H54 (cell line): ENCODE data around the gene OIP5.

ENCODE experiments used
- DNase-seq: peaks from one replicate; pipeline ENCODE4 v3.0.0; 2011; ENCODE audit warnings: low spot score, mixed read lengths; ENCODE audit not compliant: insufficient read length
- FAIRE-seq: peaks from 3 replicates; lab custom pipeline; 2011; peaks lifted over from hg19 to GRCh38; lab: Jason Lieb, UNC
- POLR2A ChIP-seq: IDR thresholded peaks from 2 replicates; pipeline ENCODE4 v1.6.1; 2011; ENCODE audit warnings: low read depth, mild to moderate bottlenecking, low read length

The OIP5 gene

DNA sequence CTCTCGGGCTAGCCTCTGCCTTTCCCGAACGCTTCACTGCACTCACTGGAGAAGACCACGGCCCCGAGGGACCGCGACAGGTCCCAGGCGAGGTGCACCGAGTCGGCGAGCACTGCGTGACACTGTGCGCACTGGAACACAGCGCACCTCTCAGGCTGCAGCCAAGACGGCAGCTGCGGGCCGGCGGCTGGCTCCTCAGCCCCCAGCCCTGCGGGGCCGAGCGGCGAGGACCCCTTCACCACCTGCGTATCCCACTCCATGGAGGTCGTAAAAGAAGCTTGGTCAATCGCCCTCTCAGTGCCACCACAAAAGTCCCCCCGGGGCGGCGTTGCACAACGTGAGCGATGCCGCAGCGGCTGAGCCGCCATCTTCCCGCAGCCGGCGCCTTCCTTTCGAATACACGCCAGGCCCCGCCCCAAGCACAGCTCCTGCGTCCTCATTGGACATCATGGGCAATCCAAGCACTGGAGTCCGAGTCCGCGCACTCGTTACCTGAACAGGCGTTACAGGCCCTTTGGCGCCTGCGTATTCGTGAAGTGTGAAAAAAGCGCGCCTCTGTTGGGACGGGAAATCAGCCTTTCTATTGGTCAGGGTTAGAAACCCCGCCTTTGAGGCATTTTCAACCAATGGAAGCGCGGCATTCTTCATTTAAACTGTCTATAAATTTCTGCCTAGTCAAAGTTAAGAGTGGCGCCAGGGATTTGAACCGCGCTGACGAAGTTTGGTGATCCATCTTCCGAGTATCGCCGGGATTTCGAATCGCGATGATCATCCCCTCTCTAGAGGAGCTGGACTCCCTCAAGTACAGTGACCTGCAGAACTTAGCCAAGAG lies at the start of gene OIP5, which contains the start of gene NUSAP1:
OIP5 (minus strand) TSS at position 398 of the 832 bp plus-strand sequence; CDS start at position 368, 30 bp downstream.
NUSAP1 (plus strand) TSS at position 688 of the 832 bp plus-strand sequence; CDS start at position 765, 77 bp downstream.
- TF ChIP-seq POLR2A, result peak; percentile 98
- DNase-seq (peak; percentile 96), FAIRE-seq (peak; percentile 98)

GRCh38 chr15:41377978-41378377 lies 45.6 kb upstream of the OIP5 start:
- TF ChIP-seq POLR2A, result no peak
- FAIRE-seq (peak; percentile 65), DNase-seq (peak; percentile 22)

- DNase-seq (no peak), FAIRE-seq (no peak)
- TF ChIP-seq POLR2A, result no peak
These were observed 35.0 kb upstream of the OIP5 start for GRCh38 chr15:41367418-41367817.

DNA sequence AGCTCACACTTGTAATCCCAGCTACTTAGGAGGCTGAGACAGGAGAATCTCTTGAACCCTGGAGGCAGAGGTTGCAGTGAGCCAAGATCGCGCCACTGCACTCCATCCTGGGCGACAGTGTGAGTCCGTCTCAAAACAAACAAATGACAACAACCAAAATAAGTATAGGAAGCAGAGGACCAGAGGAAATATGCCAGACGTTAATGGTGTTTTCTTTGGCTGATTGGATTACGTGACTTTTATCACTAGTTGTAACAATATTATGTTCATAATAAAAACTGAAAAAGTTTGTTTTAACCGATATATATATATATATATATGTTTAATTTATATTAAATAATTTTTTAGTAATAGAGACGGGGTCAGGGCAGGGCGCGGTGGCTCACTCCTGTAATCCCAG lies 22.0 kb upstream of the OIP5 start:
- no peak for TF ChIP-seq POLR2A
- FAIRE-seq (no peak), DNase-seq (no peak)

GRCh38 chr15:41350057-41350717 lies 17.8 kb upstream of the OIP5 start:
- TF ChIP-seq POLR2A, result no peak
- DNase-seq, result no peak
- no peak for FAIRE-seq

DNA sequence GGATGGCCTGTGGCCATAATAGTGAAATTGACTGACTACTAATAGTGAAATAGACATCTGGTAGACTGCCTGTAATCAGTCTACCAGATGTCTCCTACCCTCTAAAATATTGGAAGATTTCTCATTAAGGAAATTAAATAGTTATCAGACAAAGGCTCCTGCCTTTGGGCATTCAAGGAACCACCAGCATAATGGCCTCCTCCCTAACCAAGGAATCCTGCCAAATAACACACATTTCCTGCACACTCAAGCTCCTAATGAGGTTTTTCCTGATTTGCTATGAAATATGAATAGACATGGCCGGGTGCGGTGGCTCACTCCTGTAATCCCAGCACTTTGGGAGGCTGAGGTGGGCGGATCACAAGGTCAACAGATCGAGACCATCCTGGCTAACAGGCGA lies 14.8 kb upstream of the OIP5 start:
- no peak for FAIRE-seq
- DNase-seq, result no peak
- no peak for TF ChIP-seq POLR2A

GRCh38 chr15:41341519-41341918 lies 9.1 kb upstream of the OIP5 start:
- DNase-seq (no peak), FAIRE-seq (no peak)
- TF ChIP-seq POLR2A, result no peak

DNA sequence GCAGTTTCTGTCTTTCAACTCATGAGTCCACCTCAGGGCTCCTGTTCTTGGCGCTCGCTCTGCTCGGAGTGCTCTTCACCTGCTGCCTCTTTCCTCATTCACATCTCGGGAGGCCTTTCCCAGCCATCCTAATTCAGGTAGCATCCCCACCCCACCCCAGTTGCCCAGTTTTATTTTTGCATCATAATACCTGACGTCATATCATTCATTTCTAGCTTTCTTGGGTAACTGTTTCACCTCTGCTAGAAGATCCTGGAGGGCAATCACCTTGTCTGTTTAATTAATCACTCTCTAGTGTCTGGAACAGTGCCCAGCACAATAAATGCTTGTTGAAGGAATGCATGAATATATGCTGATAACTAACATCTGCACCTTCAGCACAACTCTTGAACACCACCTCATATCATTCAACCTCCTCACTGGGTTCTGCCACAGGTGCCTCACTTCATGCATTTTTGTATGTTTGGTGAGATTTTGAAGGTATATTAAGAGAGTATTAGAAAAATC lies 7.9 kb upstream of the OIP5 start:
- FAIRE-seq (no peak), DNase-seq (no peak)
- no peak for TF ChIP-seq POLR2A

GRCh38 chr15:41337631-41338522 lies 5.5 kb upstream of the OIP5 start:
- TF ChIP-seq POLR2A, result no peak
- FAIRE-seq (no peak), DNase-seq (no peak)

DNA sequence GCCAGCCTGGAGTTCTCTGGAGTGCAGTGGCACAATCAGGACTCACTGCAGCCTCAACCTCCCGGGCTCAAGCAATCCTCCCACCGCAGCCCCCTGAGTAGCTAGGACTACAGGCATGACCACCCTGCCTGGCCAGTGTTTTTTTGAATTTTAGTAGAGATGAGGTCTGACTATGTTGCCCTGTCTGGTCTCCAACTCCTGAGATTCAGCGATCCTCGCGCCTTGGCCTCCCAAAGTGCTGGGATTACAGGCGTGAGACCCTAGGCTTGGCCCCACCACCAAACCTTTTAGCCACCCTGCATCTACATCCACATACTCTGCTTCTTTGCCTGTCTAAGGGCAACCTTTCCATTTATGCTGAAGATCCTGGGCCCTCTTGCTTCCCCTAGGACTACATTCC lies 4.7 kb upstream of the OIP5 start:
- no peak for TF ChIP-seq POLR2A
- FAIRE-seq, result no peak
- no peak for DNase-seq

DNA sequence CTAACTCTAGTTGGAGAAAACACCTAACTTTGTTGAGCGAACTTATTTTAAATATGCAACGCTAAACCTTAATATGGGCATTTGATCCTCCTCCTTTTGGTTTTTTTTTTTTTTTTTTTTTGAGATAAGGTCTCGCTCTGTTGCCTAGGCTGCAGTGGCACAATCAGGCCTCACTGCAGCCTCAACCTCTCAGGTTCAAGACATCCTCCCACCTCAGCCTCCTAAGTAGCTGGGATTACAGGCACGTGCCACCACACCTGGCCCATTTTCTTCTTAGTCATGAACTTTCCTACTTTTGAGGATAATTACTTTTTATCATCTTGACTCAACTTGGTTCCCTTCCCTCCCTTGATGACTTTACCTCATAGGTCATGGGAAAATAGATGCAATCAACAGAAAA lies 4.2 kb upstream of the OIP5 start:
- no peak for FAIRE-seq
- no peak for TF ChIP-seq POLR2A
- DNase-seq, result no peak

- no peak for DNase-seq
- FAIRE-seq, result no peak
- TF ChIP-seq POLR2A, result no peak
These were observed 2.1 kb upstream of the OIP5 start for GRCh38 chr15:41334293-41335120.
